ENCODE data around the gene SVOP.

- no peak for TF ChIP-seq CREB1 (CRISPR knock-in tag; IDR thresholded peaks at IDR 0.05; ENCODE audit: low read depth)
- TF ChIP-seq, protein P1, sequence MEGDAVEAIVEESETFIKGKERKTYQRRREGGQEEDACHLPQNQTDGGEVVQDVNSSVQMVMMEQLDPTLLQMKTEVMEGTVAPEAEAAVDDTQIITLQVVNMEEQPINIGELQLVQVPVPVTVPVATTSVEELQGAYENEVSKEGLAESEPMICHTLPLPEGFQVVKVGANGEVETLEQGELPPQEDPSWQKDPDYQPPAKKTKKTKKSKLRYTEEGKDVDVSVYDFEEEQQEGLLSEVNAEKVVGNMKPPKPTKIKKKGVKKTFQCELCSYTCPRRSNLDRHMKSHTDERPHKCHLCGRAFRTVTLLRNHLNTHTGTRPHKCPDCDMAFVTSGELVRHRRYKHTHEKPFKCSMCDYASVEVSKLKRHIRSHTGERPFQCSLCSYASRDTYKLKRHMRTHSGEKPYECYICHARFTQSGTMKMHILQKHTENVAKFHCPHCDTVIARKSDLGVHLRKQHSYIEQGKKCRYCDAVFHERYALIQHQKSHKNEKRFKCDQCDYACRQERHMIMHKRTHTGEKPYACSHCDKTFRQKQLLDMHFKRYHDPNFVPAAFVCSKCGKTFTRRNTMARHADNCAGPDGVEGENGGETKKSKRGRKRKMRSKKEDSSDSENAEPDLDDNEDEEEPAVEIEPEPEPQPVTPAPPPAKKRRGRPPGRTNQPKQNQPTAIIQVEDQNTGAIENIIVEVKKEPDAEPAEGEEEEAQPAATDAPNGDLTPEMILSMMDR (conservative IDR thresholded peaks at IDR 0.05; ENCODE audit: low read depth in 2 of 2): no peak
- TF ChIP-seq EZH2 (IDR thresholded peaks at IDR 0.05; ENCODE audit: low read depth, unreplicated experiment): no peak
- no peak for TF ChIP-seq POLR2AphosphoS5 (IDR thresholded peaks at IDR 0.05; ENCODE audit: low read depth)
- TF ChIP-seq JUNB (IDR thresholded peaks at IDR 0.05; ENCODE audit: unreplicated experiment): no peak
- no peak for TF ChIP-seq EZH2phosphoT487 (IDR thresholded peaks at IDR 0.05; ENCODE audit: unreplicated experiment)
- TF ChIP-seq ETS1 (IDR thresholded peaks at IDR 0.05): no peak
- TF ChIP-seq NANOG (IDR thresholded peaks at IDR 0.05; ENCODE audit: borderline replicate concordance): no peak
- TF ChIP-seq, protein P2, sequence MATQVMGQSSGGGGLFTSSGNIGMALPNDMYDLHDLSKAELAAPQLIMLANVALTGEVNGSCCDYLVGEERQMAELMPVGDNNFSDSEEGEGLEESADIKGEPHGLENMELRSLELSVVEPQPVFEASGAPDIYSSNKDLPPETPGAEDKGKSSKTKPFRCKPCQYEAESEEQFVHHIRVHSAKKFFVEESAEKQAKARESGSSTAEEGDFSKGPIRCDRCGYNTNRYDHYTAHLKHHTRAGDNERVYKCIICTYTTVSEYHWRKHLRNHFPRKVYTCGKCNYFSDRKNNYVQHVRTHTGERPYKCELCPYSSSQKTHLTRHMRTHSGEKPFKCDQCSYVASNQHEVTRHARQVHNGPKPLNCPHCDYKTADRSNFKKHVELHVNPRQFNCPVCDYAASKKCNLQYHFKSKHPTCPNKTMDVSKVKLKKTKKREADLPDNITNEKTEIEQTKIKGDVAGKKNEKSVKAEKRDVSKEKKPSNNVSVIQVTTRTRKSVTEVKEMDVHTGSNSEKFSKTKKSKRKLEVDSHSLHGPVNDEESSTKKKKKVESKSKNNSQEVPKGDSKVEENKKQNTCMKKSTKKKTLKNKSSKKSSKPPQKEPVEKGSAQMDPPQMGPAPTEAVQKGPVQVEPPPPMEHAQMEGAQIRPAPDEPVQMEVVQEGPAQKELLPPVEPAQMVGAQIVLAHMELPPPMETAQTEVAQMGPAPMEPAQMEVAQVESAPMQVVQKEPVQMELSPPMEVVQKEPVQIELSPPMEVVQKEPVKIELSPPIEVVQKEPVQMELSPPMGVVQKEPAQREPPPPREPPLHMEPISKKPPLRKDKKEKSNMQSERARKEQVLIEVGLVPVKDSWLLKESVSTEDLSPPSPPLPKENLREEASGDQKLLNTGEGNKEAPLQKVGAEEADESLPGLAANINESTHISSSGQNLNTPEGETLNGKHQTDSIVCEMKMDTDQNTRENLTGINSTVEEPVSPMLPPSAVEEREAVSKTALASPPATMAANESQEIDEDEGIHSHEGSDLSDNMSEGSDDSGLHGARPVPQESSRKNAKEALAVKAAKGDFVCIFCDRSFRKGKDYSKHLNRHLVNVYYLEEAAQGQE (IDR thresholded peaks at IDR 0.05; ENCODE audit: unreplicated experiment): no peak
- TF ChIP-seq ZNF114 (CRISPR knock-in tag; IDR thresholded peaks at IDR 0.05): no peak
Observed at GRCh38 chr12:108896817-108897216, 124.1 kb downstream of the SVOP start.

All from GM23338 (cell line).